K562 (cell line): Measurements from ENCODE around the gene LCA5. TPM values are rescaled to one million over a fixed set of nuclear protein-coding genes. Genes with fewer than 3 reads are reported as not detected.

Experiments used
- ATAC-seq: fragments of 200-7000 bp; cut with Tn5 transposase; 3 replicates; pipeline ENCODE4 v1.9.1; 2020; ENCODE audit warnings: moderate library complexity
- BruUV-seq: library from RNA; stranded (reverse); fragments of 400-500 nt; replicated peaks from 2 replicates; lab custom pipeline; 2021; lab: Mats Ljungman, UMichigan
- CTCF ChIA-PET: fragments of 300-600 bp; formaldehyde crosslinking; extraction: SDS; loops from one replicate; lab custom pipeline; 2021; ENCODE audit warnings: low intra/inter-chr PET ratio; lab: Yijun Ruan, JAX
- POLR2A ChIA-PET: fragments of 300-600, 350-650 bp; sonication (Branson Sonifier 250); formaldehyde crosslinking; extraction: SDS; loops from one replicate; lab custom pipeline; 2021; ENCODE audit warnings: antibody characterized with exemption, inconsistent platforms; lab: Yijun Ruan, JAX
- DNase-seq, 4 experiments: peaks; one replicate each; pipeline versions ENCODE4 v3.0.0 to v3.0.0-alpha.2; 2011 to 2018; ENCODE audit warnings: low spot score in 3 of 4, mixed read lengths in 3 of 4; ENCODE audit errors: extremely low read depth in 1 of 4
- FAIRE-seq: peaks from 2 replicates; lab custom pipeline; 2011; peaks lifted over from hg19 to GRCh38; lab: Jason Lieb, UNC
- H2AFZ ChIP-seq: 2 replicates; pipeline ENCODE4 v1.6.0; 2011; ENCODE audit warnings: low read depth, low read length, control low read depth, inconsistent platforms
- H3K27ac ChIP-seq: fragments of 200-600 bp; 3 replicates; pipeline ENCODE4 v1.8.0; 2011; ENCODE audit warnings: low read depth, mild to moderate bottlenecking, control low read depth, inconsistent platforms, low read length, moderate library complexity, mixed read lengths; ENCODE audit errors: extremely low read depth
- H3K27me3 ChIP-seq, 2 experiments: fragments of 300-600 bp in 1 of 2; 2 replicates in 1 of 2; 3 replicates in 1 of 2; pipeline versions ENCODE4 v1.6.0 to v1.8.0; 2011; ENCODE audit warnings: inconsistent platforms in 2 of 2, low read length in 2 of 2, mild to moderate bottlenecking in 1 of 2, mixed read lengths in 1 of 2, moderate library complexity in 1 of 2; ENCODE audit not compliant: control insufficient read depth in 2 of 2, insufficient read depth in 2 of 2
- H3K36me3 ChIP-seq: fragments of 300-600 bp; 3 replicates; pipeline ENCODE4 v1.8.0; 2011; ENCODE audit warnings: mild to moderate bottlenecking, low read length, inconsistent platforms; ENCODE audit not compliant: control insufficient read depth, insufficient read depth
- H3K4me1 ChIP-seq, 2 experiments: fragments of 200-600 bp in 1 of 2; replicated peaks in 1 of 2; 2 replicates in 1 of 2; 3 replicates in 1 of 2; pipeline versions ENCODE4 v1.5.1 to v1.8.0; 2011; ENCODE audit warnings: inconsistent platforms in 2 of 2, low read length in 2 of 2, mild to moderate bottlenecking in 1 of 2, mixed read lengths in 1 of 2, moderate library complexity in 1 of 2; ENCODE audit not compliant: control insufficient read depth in 2 of 2, insufficient read depth in 2 of 2
- H3K4me2 ChIP-seq: 2 replicates; pipeline ENCODE4 v1.6.1; 2011; ENCODE audit warnings: low read length, control low read depth, inconsistent platforms, mixed read lengths; ENCODE audit not compliant: insufficient read depth
- H3K4me3 ChIP-seq: fragments of 200-600 bp; sonication (generic), shearing (Covaris generic); 2 replicates; pipeline ENCODE4 v1.5.1; 2016; ENCODE audit warnings: control low read depth, inconsistent platforms
- H3K79me2 ChIP-seq: fragments of 200-600 bp; 3 replicates; pipeline ENCODE4 v1.8.0; 2011; ENCODE audit warnings: low read length, inconsistent platforms; ENCODE audit not compliant: control insufficient read depth, insufficient read depth
- H3K9ac ChIP-seq, 2 experiments: 2 replicates each; pipeline versions ENCODE4 v1.6.0 to v1.6.1; 2011; ENCODE audit warnings: low read depth in 2 of 2, low read length in 2 of 2, control low read depth in 1 of 2, inconsistent platforms in 1 of 2, mild to moderate bottlenecking in 1 of 2, mixed read lengths in 1 of 2; ENCODE audit not compliant: insufficient read depth in 1 of 2
- H3K9me1 ChIP-seq: one replicate; pipeline ENCODE4 v1.6.0; 2011; ENCODE audit warnings: inconsistent platforms, mild to moderate bottlenecking, low read length, moderate library complexity; ENCODE audit not compliant: control insufficient read depth, insufficient read depth
- H3K9me3 ChIP-seq: replicated peaks from 2 replicates; pipeline ENCODE4 v1.5.1; 2011; ENCODE audit warnings: low read depth, low read length, inconsistent platforms; ENCODE audit not compliant: control insufficient read depth, insufficient read depth
- H4K20me1 ChIP-seq: replicated peaks from 2 replicates; pipeline ENCODE4 v1.6.1; 2011; ENCODE audit warnings: low read length, inconsistent platforms, mixed read lengths; ENCODE audit not compliant: control insufficient read depth, insufficient read depth
- C11orf30 ChIP-seq: fragments of 450-650 bp; IDR thresholded peaks from 2 replicates; pipeline ENCODE4 v1.6.1; 2016; ENCODE audit warnings: low read depth, mild to moderate bottlenecking
- CBX1 ChIP-seq: sonication (generic); IDR thresholded peaks from 2 replicates; pipeline ENCODE4 v1.6.1; 2016; ENCODE audit warnings: antibody characterized with exemption, low read depth, mild to moderate bottlenecking
- CXXC5 ChIP-seq: fragments of 250-450 bp; sonication (Bioruptor Pico); IDR thresholded peaks from 2 replicates; pipeline ENCODE4 v1.8.0; 2022; ENCODE audit warnings: inconsistent platforms, mild to moderate bottlenecking, moderate library complexity
- TAL1 ChIP-seq: fragments of 450-650 bp; IDR thresholded peaks from 2 replicates; pipeline ENCODE4 v1.6.1; 2016; ENCODE audit warnings: mild to moderate bottlenecking
- ZNF609 ChIP-seq: sonication (generic); formaldehyde crosslinking; IDR thresholded peaks from 2 replicates; pipeline ENCODE4 v1.8.1; 2023; ENCODE audit warnings: missing genetic modification reagents, mild to moderate bottlenecking, borderline replicate concordance
- WGBS: fragments of 100-300 bp; shearing (Covaris generic); methylation state at CpG from one replicate; pipeline ENCODE4 v1.1.6; 2016; ENCODE audit warnings: low coverage, mixed read lengths; ENCODE audit not compliant: insufficient coverage; ENCODE audit errors: missing lambda C conversion rate; 5-methylcytosine and 5-hydroxymethylcytosine counted together
- in situ Hi-C: fragments of 300-500 bp; cut with MboI; formaldehyde crosslinking; loops from 4 replicates; pipeline ENCODE4 v1.15.0; 2018; ENCODE audit warnings: inconsistent platforms, mixed read lengths
- intact Hi-C: fragments of 100-400 bp; cut with micrococcal nuclease; formaldehyde crosslinking; loops from 2 replicates; pipeline ENCODE4 v1.14.2; 2022
- polyA plus RNA-seq, 8 experiments: library from polyadenylated mRNA; depleted of rRNA in 4 of 8; stranded (reverse) in 5 of 8; unstranded in 3 of 8; fragments of >200 nt; fragmentation: Nextera tagmentation in 2 of 8; fragmentation: Illumina TruSeq in 1 of 8; extraction: Ambion mirVana in 2 of 8; extraction: Trizol in 1 of 8; gene quantifications; 2 replicates each; pipeline versions ENCODE4 v1.2.1 to v1.2.3, GENCODE V29; 2011 to 2014; ENCODE audit warnings: inconsistent platforms in 1 of 8, missing spikeins in 1 of 8
- total RNA-seq, 7 experiments: library from RNA; depleted of rRNA in 6 of 7; stranded (reverse); fragments of >200 nt in 6 of 7; fragmentation: Illumina TruSeq in 2 of 7; extraction: Trizol in 2 of 7; gene quantifications; 2 replicates each; pipeline versions ENCODE4 v1.2.1 to v1.2.3, GENCODE V29; 2011 to 2021; ENCODE audit warnings: low replicate concordance in 1 of 7

LCA5 gene
- total and polyA plus RNA-seq, 9 of the 15 experiments (the other 6 are each of a cell fraction or from before 2014, with no cell fraction given) = 1.0 to 3.4 (median 1.8) TPM

GRCh38 chr6:79571030-79571367, 33.8 kb upstream of the LCA5 start:
- ATAC-seq = peak; percentile 72
- BruUV-seq = no TSS peak
- intact Hi-C loops = loop anchor here (1.0 to 2.0 kb wide), 3 partner anchors 62 to 298 kb away; no protein-coding TSS in a partner anchor

More at GRCh38 chr6:79571030-79571367, 33.8 kb upstream of the LCA5 start:
- CTCF ChIA-PET = interaction anchor here (1.1 to 1.7 kb wide), 5 partner anchors 75 to 243 kb away, joined by 3 to 8 read pairs (median 5); no protein-coding TSS in a partner anchor
- TF ChIP-seq CXXC5 (CRISPR knock-in tag) (no peak), CBX1 (no peak), TAL1 (no peak), ZNF609 (CRISPR knock-in tag) (no peak), C11orf30 (0 out of 2 replicates have a peak, but pooled peaks have one; percentile 2)
- TF ChIP-seq, all 486 proteins: peak for 1
- POLR2A ChIA-PET = interaction anchor here (1.3 kb wide), 1 partner anchor 61 kb away, joined by 6 read pairs; no protein-coding TSS in a partner anchor
- Histone ChIP-seq H3K4me1 (no peaks in the 10 kb centered on the region), H3K9me3 (no peaks in the 10 kb centered on the region), H3K4me3 (no peak overlapping the region), H2AFZ (peak overlapping the region; percentile 18; the same call in 1 of the 2 replicates), H3K36me3 (no peaks in the 10 kb centered on the region), H3K27ac (no peak overlapping the region), H3K27me3 (no peaks in the 10 kb centered on the region), H3K4me2 (no peak overlapping the region), H4K20me1 (no peaks in the 10 kb centered on the region), H3K9me1 (no peaks in the 10 kb centered on the region), H3K9ac (no peak overlapping the region), H3K79me2 (no peaks in the 10 kb centered on the region)
- in situ Hi-C loops = no loop called here
- WGBS = 50% methylated on average over 2 of the region's 2 CpGs
- DNase-seq (no peak), FAIRE-seq (no peak)
